Neuron (in vitro differentiated cells): Measurements from ENCODE around the gene PRKCZ.
A peak's percentile ranks its signal among the peaks of the same experiment; 100 is the strongest.

Source experiments
- H2AFZ ChIP-seq: one replicate; pipeline ENCODE4 v1.6.1; 2013; ENCODE audit warnings: low read depth, mild to moderate bottlenecking, inconsistent platforms, low read length, moderate library complexity
- H3K27me3 ChIP-seq: one replicate; pipeline ENCODE4 v1.6.1; 2013; ENCODE audit warnings: low read length; ENCODE audit not compliant: insufficient read depth
- H3K36me3 ChIP-seq: one replicate; pipeline ENCODE4 v1.6.1; 2013; ENCODE audit warnings: low read length; ENCODE audit not compliant: insufficient read depth
- H3K4me1 ChIP-seq: one replicate; pipeline ENCODE4 v1.6.1; 2013; ENCODE audit warnings: low read length; ENCODE audit not compliant: insufficient read depth
- H3K4me3 ChIP-seq: 2 replicates; pipeline ENCODE4 v1.5.1; 2013; ENCODE audit warnings: mild to moderate bottlenecking, low read length, moderate library complexity
- H3K9me3 ChIP-seq: one replicate; pipeline ENCODE4 v1.6.1; 2013; ENCODE audit warnings: low read length

PRKCZ gene

GRCh38 chr1:2183937-2184334 is 133.7 kb downstream of the PRKCZ start:
- Histone ChIP-seq H3K4me1 (no peaks in the 10 kb centered on the region), H3K27me3 (no peaks in the 10 kb centered on the region), H3K36me3 (no peaks in the 10 kb centered on the region), H2AFZ (no peak overlapping the region), H3K4me3 (no peak overlapping the region), H3K9me3 (no peaks in the 10 kb centered on the region)

DNA sequence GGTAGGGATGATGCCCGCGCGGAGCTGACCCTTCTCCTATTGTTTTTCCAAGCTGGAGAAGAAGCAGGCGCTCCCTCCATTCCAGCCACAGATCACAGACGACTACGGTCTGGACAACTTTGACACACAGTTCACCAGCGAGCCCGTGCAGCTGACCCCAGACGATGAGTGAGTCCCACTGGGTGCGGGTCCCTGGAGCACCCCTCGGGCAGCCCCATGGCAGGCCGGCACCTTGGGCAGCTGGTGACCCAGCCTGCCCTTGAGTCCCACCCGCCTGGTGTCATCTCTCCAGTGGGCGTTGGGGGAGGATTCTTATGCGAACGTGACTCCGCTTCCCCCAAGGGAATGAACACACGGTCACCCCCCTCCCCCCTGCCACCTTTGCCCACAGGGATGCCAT is 134.3 kb downstream of the PRKCZ start:
- no peaks in the 10 kb centered on the region for H3K36me3 ChIP-seq
- peaks cover 4% of the 10 kb centered on the region for H3K4me1 ChIP-seq
- H2AFZ ChIP-seq = no peak overlapping the region
- H3K4me3 ChIP-seq = no peak overlapping the region
- no peaks in the 10 kb centered on the region for H3K27me3 ChIP-seq
- no peaks in the 10 kb centered on the region for H3K9me3 ChIP-seq

GRCh38 chr1:2184934-2185333 is 134.7 kb downstream of the PRKCZ start:
- no peaks in the 10 kb centered on the region for H3K27me3 ChIP-seq
- no peak overlapping the region for H2AFZ ChIP-seq
- peaks cover 7% of the 10 kb centered on the region for H3K4me1 ChIP-seq
- H3K9me3 ChIP-seq = no peaks in the 10 kb centered on the region
- H3K36me3 ChIP-seq = no peaks in the 10 kb centered on the region
- H3K4me3 ChIP-seq = no peak overlapping the region

DNA sequence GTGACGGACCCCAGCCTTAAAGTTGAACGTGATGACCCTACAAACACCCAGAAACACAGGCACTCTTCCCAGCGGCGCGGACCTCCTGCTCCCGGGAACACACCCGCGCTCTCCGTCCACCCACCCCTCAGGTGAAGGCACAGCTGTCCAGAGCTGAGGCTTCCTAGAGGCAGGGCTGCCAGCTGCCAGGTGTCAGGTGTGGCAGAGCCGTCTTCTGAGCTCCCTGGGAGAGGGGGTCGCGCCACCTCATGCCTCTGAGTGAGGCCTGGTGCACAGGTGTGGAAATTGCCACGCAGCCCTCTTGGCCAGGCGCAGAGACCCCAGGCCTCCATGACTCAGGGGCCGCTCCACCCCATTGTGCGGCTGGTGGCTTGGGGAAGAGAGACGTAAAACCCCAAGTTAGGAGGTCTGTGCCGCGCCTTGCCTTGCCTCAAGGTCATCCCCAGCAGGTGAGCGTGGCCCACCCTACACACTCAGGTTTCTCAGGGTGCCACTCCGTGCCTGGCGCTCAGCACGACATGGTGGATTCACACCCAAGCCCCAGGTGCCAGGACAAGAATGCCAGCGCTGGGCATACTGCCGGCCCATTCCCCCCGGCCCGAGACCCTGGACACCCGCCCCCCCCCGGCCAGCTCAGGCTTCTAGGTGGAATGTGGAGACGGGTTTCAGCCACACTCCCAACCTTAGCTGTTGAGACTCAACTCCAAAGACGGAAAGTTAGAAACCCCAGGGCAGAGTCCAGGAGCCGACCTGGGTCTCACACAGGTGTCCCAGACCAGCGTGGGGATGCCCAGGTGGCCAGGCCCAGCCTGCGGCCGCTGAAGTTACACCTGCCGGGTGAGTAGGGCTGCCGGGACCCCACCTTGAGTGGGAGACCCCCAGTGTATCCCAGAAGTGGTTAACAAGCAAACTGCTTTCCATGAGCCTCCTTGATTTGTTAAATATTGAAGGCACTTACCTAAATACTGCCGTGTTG is 136.0 kb downstream of the PRKCZ start:
- no peaks in the 10 kb centered on the region for H3K36me3 ChIP-seq
- H3K27me3 ChIP-seq = no peaks in the 10 kb centered on the region
- H3K4me1 ChIP-seq = peaks cover 15% of the 10 kb centered on the region
- no peaks in the 10 kb centered on the region for H3K9me3 ChIP-seq
- H2AFZ ChIP-seq = no peak overlapping the region
- H3K4me3 ChIP-seq = no peak overlapping the region

- H3K4me1 ChIP-seq = peaks cover 15% of the 10 kb centered on the region
- H3K27me3 ChIP-seq = no peaks in the 10 kb centered on the region
- H3K9me3 ChIP-seq = no peaks in the 10 kb centered on the region
- no peak overlapping the region for H2AFZ ChIP-seq
- no peaks in the 10 kb centered on the region for H3K36me3 ChIP-seq
- no peak overlapping the region for H3K4me3 ChIP-seq
These were observed 136.7 kb downstream of the PRKCZ start for GRCh38 chr1:2186901-2187300.

GRCh38 chr1:2187619-2188018 is 137.4 kb downstream of the PRKCZ start:
- Histone ChIP-seq H3K36me3 (peaks cover 2% of the 10 kb centered on the region), H2AFZ (no peak overlapping the region), H3K4me1 (peaks cover 15% of the 10 kb centered on the region), H3K9me3 (no peaks in the 10 kb centered on the region), H3K27me3 (no peaks in the 10 kb centered on the region), H3K4me3 (no peak overlapping the region)

DNA sequence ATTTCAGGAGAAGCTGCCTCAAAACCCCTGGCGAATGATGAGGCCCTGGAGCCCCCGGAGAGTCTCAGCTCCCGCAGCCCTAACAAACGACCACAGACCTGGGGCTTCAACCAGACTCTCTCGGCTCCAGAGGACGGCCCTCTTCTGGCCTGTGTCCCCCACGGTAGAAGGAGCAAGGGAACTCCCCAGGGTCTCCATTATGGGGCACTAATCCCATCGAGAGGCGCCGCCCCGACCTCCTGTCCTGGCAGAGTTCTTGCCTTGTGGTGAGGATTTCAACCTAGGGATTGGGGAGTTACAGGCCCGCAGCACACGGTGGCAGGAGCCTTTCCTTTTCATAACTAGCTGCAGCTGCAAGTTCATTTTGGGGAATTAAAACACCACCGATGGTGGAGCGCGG is 138.1 kb downstream of the PRKCZ start:
- Histone ChIP-seq H3K4me1 (peaks cover 15% of the 10 kb centered on the region), H3K36me3 (peaks cover 8% of the 10 kb centered on the region)

DNA sequence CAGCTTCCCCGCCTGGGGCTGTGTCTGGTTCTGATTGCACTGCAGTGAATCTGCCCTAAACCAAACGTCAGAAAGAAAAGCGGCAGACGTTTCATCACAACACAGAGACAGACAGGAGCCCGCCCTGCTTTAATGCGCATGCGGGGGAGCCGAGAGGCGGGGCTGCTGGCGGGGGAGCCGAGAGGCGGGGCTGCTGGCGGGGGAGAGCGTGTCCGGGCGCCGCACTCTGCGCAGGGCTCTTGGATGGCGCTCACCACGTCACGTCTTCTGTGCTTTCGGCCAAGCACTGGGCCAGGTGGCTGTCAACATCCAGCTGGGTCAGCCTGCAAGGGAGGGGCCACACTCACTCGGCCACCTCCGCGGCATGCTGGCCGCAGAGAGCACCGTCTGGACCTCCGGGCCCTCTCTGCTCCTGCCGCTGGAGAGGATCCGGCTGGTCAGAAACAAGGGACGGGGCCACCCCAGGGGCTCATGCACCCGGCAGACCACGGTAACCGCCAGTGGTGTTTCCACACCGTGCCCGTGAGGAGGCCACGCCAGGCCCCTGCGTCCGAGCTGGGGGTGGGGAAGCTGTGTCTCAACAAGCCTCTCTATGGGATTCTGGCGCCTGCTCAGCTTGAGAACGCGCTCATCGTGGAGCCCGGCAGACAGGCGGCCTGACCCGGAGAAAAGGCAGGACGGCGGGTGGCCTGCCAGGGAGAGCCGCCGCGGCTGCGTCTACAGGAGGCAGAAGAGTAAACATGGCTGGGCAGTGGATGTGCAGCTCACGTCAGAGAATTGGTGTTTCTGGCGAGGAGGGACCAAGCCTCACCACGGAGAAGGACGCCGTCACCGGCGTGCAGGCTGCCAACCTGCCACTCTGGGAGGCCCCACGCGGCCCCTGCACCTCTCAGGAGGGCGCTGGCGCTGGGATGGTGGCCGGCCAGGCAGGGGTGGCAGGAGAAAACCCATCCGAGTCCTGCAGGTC is 139.5 kb downstream of the PRKCZ start:
- Histone ChIP-seq H3K4me3 (peak overlapping the region; percentile 43), H2AFZ (no peak overlapping the region), H3K36me3 (peaks cover 9% of the 10 kb centered on the region), H3K4me1 (peaks cover 20% of the 10 kb centered on the region), H3K27me3 (no peaks in the 10 kb centered on the region), H3K9me3 (no peaks in the 10 kb centered on the region)

More for the DNA sequence above, 138.1 kb downstream of the PRKCZ start:
- Histone ChIP-seq H2AFZ (no peak overlapping the region), H3K9me3 (no peaks in the 10 kb centered on the region), H3K27me3 (no peaks in the 10 kb centered on the region), H3K4me3 (no peak overlapping the region)

DNA sequence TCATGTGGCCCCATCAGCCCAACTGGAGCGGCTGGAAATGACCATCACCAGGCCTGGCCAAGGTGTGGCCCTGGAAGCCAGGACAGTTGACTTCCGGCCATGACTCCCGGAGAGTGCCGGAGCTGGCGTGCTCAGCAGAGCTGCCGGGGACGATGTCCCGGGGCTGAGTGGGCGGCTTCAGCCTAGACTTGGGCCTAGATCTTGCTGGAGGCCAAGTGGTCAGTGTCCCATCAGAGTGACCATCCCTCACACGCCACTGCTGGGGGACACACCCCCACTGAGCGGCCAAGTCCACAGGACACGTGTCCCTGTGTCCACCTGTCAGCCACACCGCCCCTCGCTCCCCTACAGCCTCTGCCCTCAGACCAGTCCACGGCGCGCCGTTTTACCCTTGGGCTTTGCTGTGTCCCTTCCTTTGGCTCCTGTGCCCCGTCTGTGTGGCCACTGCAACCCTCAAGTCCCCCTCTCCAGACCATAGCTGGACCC is 140.3 kb downstream of the PRKCZ start:
- Histone ChIP-seq H3K4me1 (peaks cover 20% of the 10 kb centered on the region), H3K9me3 (no peaks in the 10 kb centered on the region), H3K4me3 (no peak overlapping the region)

GRCh38 chr1:2192031-2192995 is 142.1 kb downstream of the PRKCZ start:
- Histone ChIP-seq H2AFZ (no peak overlapping the region), H3K36me3 (peaks cover 9% of the 10 kb centered on the region), H3K9me3 (no peaks in the 10 kb centered on the region), H3K27me3 (no peaks in the 10 kb centered on the region), H3K4me1 (peaks cover 22% of the 10 kb centered on the region), H3K4me3 (no peak overlapping the region)

More for the DNA sequence above, 140.3 kb downstream of the PRKCZ start:
- H3K27me3 ChIP-seq = no peaks in the 10 kb centered on the region
- peaks cover 9% of the 10 kb centered on the region for H3K36me3 ChIP-seq
- no peak overlapping the region for H2AFZ ChIP-seq

DNA sequence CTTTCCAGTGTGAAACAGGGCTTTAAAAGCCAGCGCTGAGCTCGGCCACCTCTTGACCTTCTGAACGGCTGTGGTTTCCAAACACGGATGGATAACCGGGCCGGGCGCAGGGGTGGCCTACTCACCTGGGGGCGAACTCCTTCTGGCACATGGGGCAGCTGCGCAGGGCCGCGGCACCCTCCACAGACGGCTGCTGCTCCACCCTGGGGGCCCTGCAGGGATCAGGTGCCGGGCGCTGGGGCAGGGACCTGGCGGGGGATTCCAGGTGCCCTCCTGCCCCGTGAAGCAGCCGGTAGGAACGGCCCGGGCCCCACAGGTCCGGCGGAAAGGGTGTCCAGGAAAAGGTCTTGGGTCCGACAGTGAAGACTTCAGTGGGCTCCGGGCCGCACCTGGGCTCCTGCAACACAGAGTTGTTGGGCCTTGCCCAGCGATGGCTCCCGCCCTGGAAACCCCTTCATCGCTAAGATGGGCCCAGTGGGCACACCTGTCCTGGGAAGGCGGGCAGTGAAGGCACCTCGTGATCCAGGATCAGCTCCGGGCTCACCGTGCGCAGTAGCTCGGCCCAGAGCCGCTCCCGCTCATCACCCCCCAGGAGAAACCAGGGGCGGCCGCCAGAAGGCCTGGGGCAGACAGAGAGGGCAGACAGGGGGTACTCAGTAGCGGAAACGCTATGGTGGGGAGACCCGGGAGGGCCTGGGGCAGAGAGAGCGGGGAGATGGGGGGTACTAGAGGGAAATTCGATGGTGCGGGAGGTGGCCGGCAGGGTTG is 143.5 kb downstream of the PRKCZ start:
- peaks cover 9% of the 10 kb centered on the region for H3K36me3 ChIP-seq
- peak overlapping the region; percentile 40 for H3K4me3 ChIP-seq
- peaks cover 3% of the 10 kb centered on the region for H3K27me3 ChIP-seq
- no peaks in the 10 kb centered on the region for H3K9me3 ChIP-seq
- no peak overlapping the region for H2AFZ ChIP-seq
- H3K4me1 ChIP-seq = peaks cover 28% of the 10 kb centered on the region
